ENCODE data around the gene MME.
"Not testable (repeated sequence)": the region's sequence is repeated elsewhere in the genome, so short reads cannot be mapped to it uniquely, and the experiment has no call there.

The MME gene

GRCh38 chr3:155084567-155084966 is 4.4 kb downstream of the MME start:
- no peak for DNase-seq (ENCODE audit: low read depth)

- DNase-seq (ENCODE audit: low read depth), result peak; percentile 40
Observed at GRCh38 chr3:155086051-155086450, 5.9 kb downstream of the MME start.

- peak; percentile 36 for DNase-seq (ENCODE audit: low read depth)
Observed at GRCh38 chr3:155088706-155089345, 8.7 kb downstream of the MME start.

- no peak for DNase-seq (ENCODE audit: low read depth)
Observed at GRCh38 chr3:155089495-155089894, 9.4 kb downstream of the MME start.

- no peak for DNase-seq (ENCODE audit: low read depth)
Observed at GRCh38 chr3:155093261-155093660, 13.1 kb downstream of the MME start.

GRCh38 chr3:155096303-155097008 is 16.3 kb downstream of the MME start:
- DNase-seq (ENCODE audit: low read depth), result no peak

GRCh38 chr3:155097009-155097349 is 16.9 kb downstream of the MME start:
- DNase-seq (ENCODE audit: low read depth), result no peak

GRCh38 chr3:155101398-155101797 is 21.3 kb downstream of the MME start:
- peak; percentile 48 for DNase-seq (ENCODE audit: low read depth)

GRCh38 chr3:155102329-155102728 is 22.2 kb downstream of the MME start:
- peak; percentile 76 for DNase-seq (ENCODE audit: low read depth)

GRCh38 chr3:155103686-155104085 is 23.6 kb downstream of the MME start:
- no peak for DNase-seq (ENCODE audit: low read depth)

- peak; percentile 49 for DNase-seq (ENCODE audit: low read depth)
Observed at GRCh38 chr3:155106119-155106518, 26.0 kb downstream of the MME start.

- no peak for DNase-seq (ENCODE audit: low read depth)
Observed at GRCh38 chr3:155110022-155110421, 29.9 kb downstream of the MME start.

GRCh38 chr3:155110996-155111901 is 31.1 kb downstream of the MME start:
- no peak for DNase-seq (ENCODE audit: low read depth)

- DNase-seq (ENCODE audit: low read depth), result no peak
Observed at GRCh38 chr3:155111971-155112370, 31.9 kb downstream of the MME start.

- DNase-seq (ENCODE audit: low read depth), result no peak
Observed at GRCh38 chr3:155112661-155113389, 32.7 kb downstream of the MME start.

- not testable (repeated sequence) for DNase-seq (ENCODE audit: low read depth)
Observed at GRCh38 chr3:155124745-155125144, 44.6 kb downstream of the MME start.

- peak; percentile 43 for DNase-seq (ENCODE audit: low read depth)
Observed at GRCh38 chr3:155129396-155129795, 49.3 kb downstream of the MME start.

- DNase-seq (ENCODE audit: low read depth), result peak; percentile 64
Observed at GRCh38 chr3:155130001-155130400, 49.9 kb downstream of the MME start.

GRCh38 chr3:155131104-155131503 is 51.0 kb downstream of the MME start:
- DNase-seq (ENCODE audit: low read depth), result peak; percentile 82

- not testable (repeated sequence) for DNase-seq (ENCODE audit: low read depth)
Observed at GRCh38 chr3:155134311-155134710, 54.2 kb downstream of the MME start.

- no peak for DNase-seq (ENCODE audit: low read depth)
Observed at GRCh38 chr3:155135003-155135402, 54.9 kb downstream of the MME start.

GRCh38 chr3:155138677-155139076 is 58.6 kb downstream of the MME start:
- no peak for DNase-seq (ENCODE audit: low read depth)
